ENCODE data around the gene LAMA2.

DNA sequence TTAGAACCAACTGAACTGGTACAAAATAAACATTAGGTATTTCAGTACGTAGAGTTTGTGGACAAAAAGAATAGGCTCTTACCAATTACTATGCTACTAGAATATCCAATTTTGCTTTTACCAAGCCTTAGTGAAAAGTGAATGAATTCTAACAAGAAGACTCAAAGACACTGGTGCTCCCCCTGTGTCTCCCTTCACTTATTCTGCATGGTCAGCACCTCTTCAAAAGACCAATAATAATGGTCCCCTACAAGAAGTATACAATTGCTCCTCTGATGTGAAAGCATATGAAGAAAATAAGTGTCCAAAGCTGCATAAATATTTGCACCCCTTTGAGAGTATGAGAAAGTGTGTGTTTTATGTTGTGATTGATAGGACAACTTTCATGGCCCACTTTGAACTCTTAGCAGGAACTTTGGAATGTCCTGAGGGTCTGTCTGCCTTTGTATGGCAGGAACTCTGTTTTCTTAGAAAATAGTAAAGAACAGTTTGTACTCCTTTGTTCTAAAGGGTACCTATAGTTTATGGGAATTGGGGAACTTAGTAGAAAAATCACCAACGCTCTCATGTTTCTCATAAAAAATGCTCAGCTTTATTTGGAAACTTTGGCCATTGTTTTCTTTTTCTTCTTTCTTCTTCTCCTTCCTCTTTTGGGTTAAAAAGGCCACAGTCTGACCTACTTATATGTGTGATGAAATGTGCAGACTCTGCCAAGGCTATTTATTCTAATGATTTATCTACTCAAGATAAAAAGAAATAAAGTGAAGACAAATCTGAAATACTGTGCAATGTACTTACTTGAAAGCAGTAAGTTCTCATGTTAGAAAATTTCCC, 352.4 kb downstream of the LAMA2 start:
- TF ChIP-seq CTCF (IDR thresholded peaks at IDR 0.05) (no peak), POLR2AphosphoS5 (IDR thresholded peaks at IDR 0.05) (no peak)

Data from suprapubic skin (tissue), 3 donors.